HepG2 (cell line): Measurements from ENCODE around the gene SPAG5. TPM values are rescaled to one million over a fixed set of nuclear protein-coding genes. Genes with fewer than 3 reads are reported as not detected.

Source experiments
- ARID4A ChIP-seq: sonication (generic); formaldehyde crosslinking; IDR thresholded peaks from 2 replicates; pipeline ENCODE4 v1.5.0; 2020; ENCODE audit warnings: mild to moderate bottlenecking, missing genetic modification reagents, borderline replicate concordance
- KLF6 ChIP-seq: IDR thresholded peaks from 2 replicates; pipeline ENCODE4 v1.8.0; 2016; ENCODE audit warnings: missing biosample characterization, missing genetic modification reagents
- MED8 ChIP-seq: sonication (generic); formaldehyde crosslinking; IDR thresholded peaks from 2 replicates; pipeline ENCODE4 v1.8.1; 2023; ENCODE audit warnings: mild to moderate bottlenecking, missing genetic modification reagents; ENCODE audit not compliant: insufficient replicate concordance
- TEF ChIP-seq: sonication (generic); formaldehyde crosslinking; IDR thresholded peaks from 2 replicates; pipeline ENCODE4 v1.5.0; 2020; ENCODE audit warnings: missing genetic modification reagents
- ZFX ChIP-seq: sonication (generic); formaldehyde crosslinking; IDR thresholded peaks from 2 replicates; pipeline ENCODE4 v1.4.0; 2020; ENCODE audit warnings: mild to moderate bottlenecking, low read depth, missing genetic modification reagents, moderate library complexity
- ZHX2 ChIP-seq, 2 experiments: sonication (generic) in 1 of 2; formaldehyde crosslinking in 1 of 2; IDR thresholded peaks; 2 replicates each; pipeline versions ENCODE4 v1.6.1 to v1.9.0; 2014 to 2022; ENCODE audit warnings: antibody characterized with exemption in 1 of 2, borderline replicate concordance in 1 of 2, inconsistent platforms in 1 of 2, low read depth in 1 of 2, missing genetic modification reagents in 1 of 2
- ZNF34 ChIP-seq: sonication (generic); formaldehyde crosslinking; IDR thresholded peaks from 2 replicates; pipeline ENCODE4 v1.4.0; 2020; ENCODE audit warnings: mild to moderate bottlenecking, missing genetic modification reagents, borderline replicate concordance
- ZNF776 ChIP-seq: sonication (generic); formaldehyde crosslinking; IDR thresholded peaks from 2 replicates; pipeline ENCODE4 v1.4.0; 2020; ENCODE audit warnings: mild to moderate bottlenecking, missing genetic modification reagents
- polyA plus RNA-seq, 8 experiments: library from polyadenylated mRNA; depleted of rRNA in 3 of 8; stranded (reverse) in 7 of 8; unstranded in 1 of 8; fragments of >200 nt; fragmentation: Illumina TruSeq in 4 of 8; extraction: Trizol in 4 of 8; gene quantifications; 2 replicates each; pipeline versions ENCODE4 v1.2.1 to v1.2.3, GENCODE V29; 2011 to 2016; ENCODE audit warnings: low read depth in 4 of 8, missing spikeins in 1 of 8, mixed read lengths in 1 of 8; ENCODE audit not compliant: insufficient read depth in 1 of 8
- total RNA-seq, 5 experiments: library from RNA; depleted of rRNA; stranded (reverse); fragments of >200 nt; fragmentation: Illumina TruSeq; extraction: Trizol; gene quantifications; 2 replicates each; pipeline ENCODE4 v1.2.3, GENCODE V29; 2016; ENCODE audit warnings: low read depth in 1 of 5
- TF ChIP-seq, protein P1 (sequence below): IDR thresholded peaks from 2 replicates; pipeline ENCODE4 v1.6.1; 2016
- TF ChIP-seq, protein P2 (sequence below): IDR thresholded peaks from 2 replicates; pipeline ENCODE4 v1.6.1; 2012; ENCODE audit warnings: low read length, improper control_type of control experiment

The SPAG5 gene
- total and polyA plus RNA-seq, 2 of the 13 experiments (the other 11 are each of a cell fraction or from before 2014, with no cell fraction given) = 41.4 to 98.0 TPM

DNA sequence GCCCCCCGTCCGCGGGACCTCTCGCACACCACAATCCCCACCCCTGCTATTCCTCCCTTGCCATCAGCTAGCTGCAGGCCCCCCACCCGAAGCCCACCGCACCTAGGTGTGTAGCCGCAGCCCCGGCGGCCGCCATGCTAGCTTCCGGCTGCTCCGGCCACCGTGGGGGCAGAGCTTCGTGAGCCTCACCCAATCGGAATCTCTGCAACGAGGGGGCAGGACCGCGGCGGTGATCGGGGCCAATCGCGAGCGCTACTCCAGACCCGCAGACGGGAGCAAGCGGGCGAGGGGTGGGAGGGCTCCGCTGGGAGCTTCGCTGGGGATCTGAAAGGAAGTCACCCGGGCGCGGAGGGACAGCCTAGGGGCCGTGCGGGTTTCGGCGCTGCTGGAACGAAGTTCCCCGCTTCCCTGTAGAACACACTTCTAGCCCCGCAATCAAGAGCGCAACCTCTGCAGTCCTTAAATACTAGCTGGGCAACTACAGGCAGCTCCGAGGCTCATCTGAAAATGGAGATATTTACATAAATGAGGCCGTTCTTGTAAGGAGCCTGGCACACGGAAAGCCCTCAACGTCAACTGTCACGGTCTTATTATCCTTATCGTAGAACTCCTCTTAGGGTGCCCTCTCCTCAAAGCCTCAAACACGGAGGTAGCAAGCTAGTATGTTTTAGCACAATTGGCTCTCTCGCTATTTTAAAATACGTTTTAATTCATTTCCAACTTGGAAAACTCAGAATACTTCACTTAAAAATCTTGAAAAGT is 27.3 kb downstream of the SPAG5 start, which contains the start of gene PIGS (continued):
- TF ChIP-seq, protein P1, sequence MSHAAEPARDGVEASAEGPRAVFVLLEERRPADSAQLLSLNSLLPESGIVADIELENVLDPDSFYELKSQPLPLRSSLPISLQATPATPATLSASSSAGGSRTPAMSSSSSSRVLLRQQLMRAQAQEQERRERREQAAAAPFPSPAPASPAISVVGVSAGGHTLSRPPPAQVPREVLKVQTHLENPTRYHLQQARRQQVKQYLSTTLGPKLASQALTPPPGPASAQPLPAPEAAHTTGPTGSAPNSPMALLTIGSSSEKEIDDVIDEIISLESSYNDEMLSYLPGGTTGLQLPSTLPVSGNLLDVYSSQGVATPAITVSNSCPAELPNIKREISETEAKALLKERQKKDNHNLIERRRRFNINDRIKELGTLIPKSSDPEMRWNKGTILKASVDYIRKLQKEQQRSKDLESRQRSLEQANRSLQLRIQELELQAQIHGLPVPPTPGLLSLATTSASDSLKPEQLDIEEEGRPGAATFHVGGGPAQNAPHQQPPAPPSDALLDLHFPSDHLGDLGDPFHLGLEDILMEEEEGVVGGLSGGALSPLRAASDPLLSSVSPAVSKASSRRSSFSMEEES (CRISPR knock-in tag) = 0 out of 2 replicates have a peak, but pooled peaks have one; percentile 15
- TF ChIP-seq ZHX2 (IDR thresholded peaks at IDR 0.05; ENCODE audit: low read depth) (peak; percentile 84), ZHX2 (CRISPR knock-in tag; IDR thresholded peaks at IDR 0.05; ENCODE audit: borderline replicate concordance) (no peak), ZNF34 (CRISPR knock-in tag) (0 out of 2 replicates have a peak, but pooled peaks have one; percentile 56), KLF6 (CRISPR knock-in tag) (no peak), TEF (CRISPR knock-in tag) (0 out of 2 replicates have a peak, but pooled peaks have one; percentile 7), ZFX (CRISPR knock-in tag) (peak; percentile 78), ARID4A (CRISPR knock-in tag) (peak; percentile 93), ZNF776 (no peak), MED8 (CRISPR knock-in tag) (no peak)
- TF ChIP-seq, protein P2, sequence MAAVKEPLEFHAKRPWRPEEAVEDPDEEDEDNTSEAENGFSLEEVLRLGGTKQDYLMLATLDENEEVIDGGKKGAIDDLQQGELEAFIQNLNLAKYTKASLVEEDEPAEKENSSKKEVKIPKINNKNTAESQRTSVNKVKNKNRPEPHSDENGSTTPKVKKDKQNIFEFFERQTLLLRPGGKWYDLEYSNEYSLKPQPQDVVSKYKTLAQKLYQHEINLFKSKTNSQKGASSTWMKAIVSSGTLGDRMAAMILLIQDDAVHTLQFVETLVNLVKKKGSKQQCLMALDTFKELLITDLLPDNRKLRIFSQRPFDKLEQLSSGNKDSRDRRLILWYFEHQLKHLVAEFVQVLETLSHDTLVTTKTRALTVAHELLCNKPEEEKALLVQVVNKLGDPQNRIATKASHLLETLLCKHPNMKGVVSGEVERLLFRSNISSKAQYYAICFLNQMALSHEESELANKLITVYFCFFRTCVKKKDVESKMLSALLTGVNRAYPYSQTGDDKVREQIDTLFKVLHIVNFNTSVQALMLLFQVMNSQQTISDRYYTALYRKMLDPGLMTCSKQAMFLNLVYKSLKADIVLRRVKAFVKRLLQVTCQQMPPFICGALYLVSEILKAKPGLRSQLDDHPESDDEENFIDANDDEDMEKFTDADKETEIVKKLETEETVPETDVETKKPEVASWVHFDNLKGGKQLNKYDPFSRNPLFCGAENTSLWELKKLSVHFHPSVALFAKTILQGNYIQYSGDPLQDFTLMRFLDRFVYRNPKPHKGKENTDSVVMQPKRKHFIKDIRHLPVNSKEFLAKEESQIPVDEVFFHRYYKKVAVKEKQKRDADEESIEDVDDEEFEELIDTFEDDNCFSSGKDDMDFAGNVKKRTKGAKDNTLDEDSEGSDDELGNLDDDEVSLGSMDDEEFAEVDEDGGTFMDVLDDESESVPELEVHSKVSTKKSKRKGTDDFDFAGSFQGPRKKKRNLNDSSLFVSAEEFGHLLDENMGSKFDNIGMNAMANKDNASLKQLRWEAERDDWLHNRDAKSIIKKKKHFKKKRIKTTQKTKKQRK = no peak
